Esophagus squamous epithelium (tissue), 5 donors: ENCODE results near the gene ABTB1. TPM values are rescaled to one million over a fixed set of nuclear protein-coding genes. Genes with fewer than 3 reads are reported as not detected.

Source experiments
- DNase-seq: peaks from one replicate; lab custom pipeline; 2025; lab: John Stamatoyannopoulos, UW
- H3K27ac ChIP-seq, 4 donors: fragments of 200-600 bp; sonication (generic); one replicate each; pipeline ENCODE4 v1.5.1; 2016 to 2019; ENCODE audit warnings: mild to moderate bottlenecking in 1 of 4
- H3K27me3 ChIP-seq, 4 donors: fragments of 200-600 bp; sonication (generic); 1 replicate in 3 of 4; 2 replicates in 1 of 4; pipeline versions ENCODE4 v1.5.1 to v1.6.0; 2017 to 2021; ENCODE audit warnings: antibody characterized with exemption in 1 of 4
- H3K36me3 ChIP-seq, 3 donors: fragments of 200-600 bp; sonication (generic); one replicate each; pipeline ENCODE4 v1.5.1; 2016 to 2019
- H3K4me1 ChIP-seq, 3 donors: fragments of 200-600 bp; sonication (generic); one replicate each; pipeline ENCODE4 v1.5.1; 2017 to 2019
- H3K4me3 ChIP-seq, 4 donors: fragments of 200-600 bp; sonication (generic); 1 replicate in 3 of 4; 2 replicates in 1 of 4; pipeline ENCODE4 v1.5.1; 2016 to 2019; ENCODE audit warnings: mild to moderate bottlenecking in 2 of 4, moderate library complexity in 1 of 4
- H3K9me3 ChIP-seq, 3 donors: fragments of 200-600 bp; sonication (generic); one replicate each; pipeline ENCODE4 v1.5.1; 2016 to 2019
- POLR2A ChIP-seq, 4 donors: fragments of 450-650 bp; IDR thresholded peaks; one replicate each; pipeline ENCODE4 v1.6.1; 2017; ENCODE audit warnings: antibody characterized with exemption in 4 of 4, mild to moderate bottlenecking in 4 of 4, moderate library complexity in 3 of 4
- WGBS, 2 donors: methylation state at CpG; one replicate each; pipeline ENCODE4 v1.1.5; 2018; 5-methylcytosine and 5-hydroxymethylcytosine counted together
- intact Hi-C: fragments of 100-400 bp; cut with DNase I; formaldehyde crosslinking; loops from one replicate; pipeline ENCODE4 v1.15.0; 2022
- total RNA-seq, 4 donors: library from RNA; depleted of rRNA; stranded (reverse); fragments of >200 nt; gene quantifications; one replicate each; pipeline ENCODE4 v1.1.0, GENCODE V29; 2016
- TF ChIP-seq, protein P1 (sequence below), 6 experiments: fragments of 450-650 bp in 4 of 6; fragments of 200-600 bp in 2 of 6; sonication (generic) in 2 of 6; IDR thresholded peaks; one replicate each; pipeline ENCODE4 v1.5.1; 2016 to 2019; ENCODE audit warnings: antibody characterized with exemption in 6 of 6, mild to moderate bottlenecking in 4 of 6, moderate library complexity in 4 of 6
- donor health status: DM: yes; HTN: yes; CAD: no.

Gene ABTB1
- total RNA-seq, 4 donors from 2014 or later = 5.6 to 21.4 (median 6.3) TPM

- no peaks in the 10 kb centered on the region for H3K27me3 ChIP-seq
- intact Hi-C loops = no loop called here
- no peaks in the 10 kb centered on the region for H3K36me3 ChIP-seq
- no peak for DNase-seq
- no peak overlapping the region for H3K4me3 ChIP-seq
- TF ChIP-seq, protein P1, sequence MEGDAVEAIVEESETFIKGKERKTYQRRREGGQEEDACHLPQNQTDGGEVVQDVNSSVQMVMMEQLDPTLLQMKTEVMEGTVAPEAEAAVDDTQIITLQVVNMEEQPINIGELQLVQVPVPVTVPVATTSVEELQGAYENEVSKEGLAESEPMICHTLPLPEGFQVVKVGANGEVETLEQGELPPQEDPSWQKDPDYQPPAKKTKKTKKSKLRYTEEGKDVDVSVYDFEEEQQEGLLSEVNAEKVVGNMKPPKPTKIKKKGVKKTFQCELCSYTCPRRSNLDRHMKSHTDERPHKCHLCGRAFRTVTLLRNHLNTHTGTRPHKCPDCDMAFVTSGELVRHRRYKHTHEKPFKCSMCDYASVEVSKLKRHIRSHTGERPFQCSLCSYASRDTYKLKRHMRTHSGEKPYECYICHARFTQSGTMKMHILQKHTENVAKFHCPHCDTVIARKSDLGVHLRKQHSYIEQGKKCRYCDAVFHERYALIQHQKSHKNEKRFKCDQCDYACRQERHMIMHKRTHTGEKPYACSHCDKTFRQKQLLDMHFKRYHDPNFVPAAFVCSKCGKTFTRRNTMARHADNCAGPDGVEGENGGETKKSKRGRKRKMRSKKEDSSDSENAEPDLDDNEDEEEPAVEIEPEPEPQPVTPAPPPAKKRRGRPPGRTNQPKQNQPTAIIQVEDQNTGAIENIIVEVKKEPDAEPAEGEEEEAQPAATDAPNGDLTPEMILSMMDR (IDR thresholded peaks at IDR 0.05) = no peak
- no peak for TF ChIP-seq POLR2A (IDR thresholded peaks at IDR 0.05)
- H3K27ac ChIP-seq = no peak overlapping the region
- 78 to 88% methylated on average over 5 to 6 of the region's 6 CpGs for WGBS, 2 donors
- peaks cover 7 to 10% (median 7%) of the 10 kb centered on the region in 3 donors for H3K4me1 ChIP-seq
- H3K9me3 ChIP-seq = no peaks in the 10 kb centered on the region
Observed at GRCh38 chr3:127667119-127667681, 5.6 kb upstream of the ABTB1 start.

DNA sequence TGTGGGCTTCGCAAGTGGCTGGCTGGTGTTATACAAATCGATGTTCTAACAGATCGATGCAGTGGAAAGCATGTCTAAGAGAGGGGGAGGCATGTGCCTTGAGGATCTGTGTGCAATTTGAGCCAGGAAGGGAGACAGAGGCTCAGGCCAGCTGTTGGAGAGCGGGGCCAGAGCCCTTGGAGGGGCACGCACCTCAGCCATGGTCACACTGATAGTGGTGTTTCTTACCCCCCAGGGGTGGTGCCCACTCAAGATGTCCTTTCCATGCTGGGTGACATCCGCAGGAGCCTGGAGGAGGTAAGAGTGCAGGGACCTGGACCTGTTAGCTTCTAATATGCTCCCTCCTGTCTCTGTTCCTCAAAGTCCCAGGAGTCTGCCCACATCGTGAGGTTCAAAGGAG is 3.8 kb upstream of the ABTB1 start:
- no peaks in the 10 kb centered on the region for H3K36me3 ChIP-seq
- H3K9me3 ChIP-seq = no peaks in the 10 kb centered on the region
- peaks cover 13 to 24% (median 19%) of the 10 kb centered on the region in 3 donors for H3K4me1 ChIP-seq
- WGBS, 2 donors = 84 to 96% methylated on average over 5 to 6 of the region's 7 CpGs
- H3K27ac ChIP-seq = no peak overlapping the region
- no peak overlapping the region for H3K4me3 ChIP-seq
- no peak for DNase-seq
- intact Hi-C loops = no loop called here
- no peaks in the 10 kb centered on the region for H3K27me3 ChIP-seq
- no peak for TF ChIP-seq POLR2A (IDR thresholded peaks at IDR 0.05)
- TF ChIP-seq, protein P1 (IDR thresholded peaks at IDR 0.05) = no peak

DNA sequence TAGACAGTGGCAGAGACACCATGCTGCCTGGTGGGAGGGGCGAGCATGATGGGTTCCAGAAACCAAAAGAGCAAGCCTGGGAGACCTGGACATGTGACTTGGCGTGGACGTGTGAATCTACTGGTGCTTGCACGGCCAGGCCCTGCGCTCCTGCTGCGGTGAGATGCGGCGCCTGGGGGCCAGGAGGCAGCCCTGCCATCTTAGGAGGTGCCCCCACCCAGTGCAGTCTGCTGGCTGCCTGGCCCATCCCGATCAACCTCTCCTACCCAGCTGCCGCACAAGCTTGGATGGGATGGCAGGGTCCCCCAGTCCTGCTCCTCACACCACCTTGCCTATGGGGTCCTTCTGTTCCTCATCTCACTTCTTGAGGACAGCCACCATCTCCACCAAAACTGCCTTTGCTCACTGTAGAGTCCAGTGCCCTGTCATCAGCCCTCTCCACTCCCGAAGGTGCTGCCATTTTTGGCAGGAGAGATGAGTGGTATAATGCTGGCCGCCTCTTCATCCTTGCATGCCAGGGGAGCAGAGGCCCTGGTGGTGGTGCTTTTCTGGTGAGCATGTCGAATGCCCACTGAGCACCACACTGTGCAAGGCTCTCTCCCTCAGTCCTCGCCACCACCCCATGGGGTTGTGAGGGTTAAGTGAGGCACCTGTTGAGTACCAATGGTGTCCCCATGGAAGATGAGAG is 3.1 kb upstream of the ABTB1 start:
- intact Hi-C loops = loop anchor here (10.0 kb wide), 1 partner anchor 155 kb away; the partner anchor contains the start of gene MGLL
- Histone ChIP-seq H3K9me3 (no peaks in the 10 kb centered on the region), H3K27ac (no peak overlapping the region), H3K4me1 (peaks cover 21 to 31% (median 24%) of the 10 kb centered on the region in 3 donors), H3K27me3 (no peaks in the 10 kb centered on the region), H3K36me3 (no peaks in the 10 kb centered on the region), H3K4me3 (no peak overlapping the region)
- no peak for TF ChIP-seq POLR2A (IDR thresholded peaks at IDR 0.05)
- TF ChIP-seq, protein P1 (IDR thresholded peaks at IDR 0.05) = no peak
- 66 to 96% methylated on average over 3 to 12 of the region's 14 CpGs for WGBS, 2 donors
- DNase-seq = no peak

DNA sequence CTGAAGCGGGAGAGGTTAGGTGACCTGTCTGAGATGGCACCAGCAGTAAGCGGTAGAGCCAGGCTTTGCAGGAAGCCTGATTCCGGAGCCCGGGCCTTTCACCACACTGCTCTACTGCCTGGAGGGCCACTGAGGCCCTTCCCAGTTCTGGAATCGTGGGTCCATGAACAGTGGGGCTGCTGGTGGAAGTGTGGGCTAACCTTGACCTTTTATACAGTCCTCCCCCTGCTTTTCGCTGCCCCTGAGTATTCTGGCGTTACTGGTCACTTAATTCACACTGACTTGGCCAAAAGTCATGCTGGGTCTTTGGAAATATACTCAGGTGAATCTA is 2.6 kb upstream of the ABTB1 start:
- DNase-seq = no peak
- intact Hi-C loops = loop anchor here (10.0 kb wide), 1 partner anchor 155 kb away; the partner anchor contains the start of gene MGLL
- no CpG with 5 or more reads among the region's 7 CpGs for WGBS, 2 donors

More for the DNA sequence above, 2.6 kb upstream of the ABTB1 start:
- no peak overlapping the region for H3K4me3 ChIP-seq
- H3K27ac ChIP-seq = no peak overlapping the region
- peaks cover 22 to 36% (median 24%) of the 10 kb centered on the region in 3 donors for H3K4me1 ChIP-seq
- no peaks in the 10 kb centered on the region for H3K36me3 ChIP-seq
- no peaks in the 10 kb centered on the region for H3K9me3 ChIP-seq
- TF ChIP-seq, protein P1 (IDR thresholded peaks at IDR 0.05) = no peak
- TF ChIP-seq POLR2A (IDR thresholded peaks at IDR 0.05) = no peak
- no peaks in the 10 kb centered on the region for H3K27me3 ChIP-seq
